ENCODE results near the gene TMTC1.

- TF ChIP-seq MAX (IDR thresholded peaks at IDR 0.05) (no peak), TEAD4 (IDR thresholded peaks at IDR 0.05) (no peak), RAD21 (IDR thresholded peaks at IDR 0.05; ENCODE audit: low read depth) (no peak), ZBTB7A (IDR thresholded peaks at IDR 0.05; ENCODE audit: low read depth) (no peak), CEBPB (IDR thresholded peaks at IDR 0.05) (no peak), FOXM1 (IDR thresholded peaks at IDR 0.05; ENCODE audit: borderline replicate concordance, low read depth) (no peak), EP300 (IDR thresholded peaks at IDR 0.05; ENCODE audit: borderline replicate concordance) (no peak), NFIC (IDR thresholded peaks at IDR 0.05) (no peak), TCF12 (IDR thresholded peaks at IDR 0.05; ENCODE audit: low read depth) (no peak), YY1 (IDR thresholded peaks at IDR 0.05; ENCODE audit: low read depth) (no peak), CREB1 (IDR thresholded peaks at IDR 0.05; ENCODE audit: low read depth) (no peak)
- TF ChIP-seq, protein P1, sequence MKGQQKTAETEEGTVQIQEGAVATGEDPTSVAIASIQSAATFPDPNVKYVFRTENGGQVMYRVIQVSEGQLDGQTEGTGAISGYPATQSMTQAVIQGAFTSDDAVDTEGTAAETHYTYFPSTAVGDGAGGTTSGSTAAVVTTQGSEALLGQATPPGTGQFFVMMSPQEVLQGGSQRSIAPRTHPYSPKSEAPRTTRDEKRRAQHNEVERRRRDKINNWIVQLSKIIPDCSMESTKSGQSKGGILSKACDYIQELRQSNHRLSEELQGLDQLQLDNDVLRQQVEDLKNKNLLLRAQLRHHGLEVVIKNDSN (IDR thresholded peaks at IDR 0.05), result no peak
- TF ChIP-seq, protein P2, sequence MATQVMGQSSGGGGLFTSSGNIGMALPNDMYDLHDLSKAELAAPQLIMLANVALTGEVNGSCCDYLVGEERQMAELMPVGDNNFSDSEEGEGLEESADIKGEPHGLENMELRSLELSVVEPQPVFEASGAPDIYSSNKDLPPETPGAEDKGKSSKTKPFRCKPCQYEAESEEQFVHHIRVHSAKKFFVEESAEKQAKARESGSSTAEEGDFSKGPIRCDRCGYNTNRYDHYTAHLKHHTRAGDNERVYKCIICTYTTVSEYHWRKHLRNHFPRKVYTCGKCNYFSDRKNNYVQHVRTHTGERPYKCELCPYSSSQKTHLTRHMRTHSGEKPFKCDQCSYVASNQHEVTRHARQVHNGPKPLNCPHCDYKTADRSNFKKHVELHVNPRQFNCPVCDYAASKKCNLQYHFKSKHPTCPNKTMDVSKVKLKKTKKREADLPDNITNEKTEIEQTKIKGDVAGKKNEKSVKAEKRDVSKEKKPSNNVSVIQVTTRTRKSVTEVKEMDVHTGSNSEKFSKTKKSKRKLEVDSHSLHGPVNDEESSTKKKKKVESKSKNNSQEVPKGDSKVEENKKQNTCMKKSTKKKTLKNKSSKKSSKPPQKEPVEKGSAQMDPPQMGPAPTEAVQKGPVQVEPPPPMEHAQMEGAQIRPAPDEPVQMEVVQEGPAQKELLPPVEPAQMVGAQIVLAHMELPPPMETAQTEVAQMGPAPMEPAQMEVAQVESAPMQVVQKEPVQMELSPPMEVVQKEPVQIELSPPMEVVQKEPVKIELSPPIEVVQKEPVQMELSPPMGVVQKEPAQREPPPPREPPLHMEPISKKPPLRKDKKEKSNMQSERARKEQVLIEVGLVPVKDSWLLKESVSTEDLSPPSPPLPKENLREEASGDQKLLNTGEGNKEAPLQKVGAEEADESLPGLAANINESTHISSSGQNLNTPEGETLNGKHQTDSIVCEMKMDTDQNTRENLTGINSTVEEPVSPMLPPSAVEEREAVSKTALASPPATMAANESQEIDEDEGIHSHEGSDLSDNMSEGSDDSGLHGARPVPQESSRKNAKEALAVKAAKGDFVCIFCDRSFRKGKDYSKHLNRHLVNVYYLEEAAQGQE (IDR thresholded peaks at IDR 0.05; ENCODE audit: low read depth), result no peak
These were observed 236.6 kb downstream of the TMTC1 start for GRCh38 chr12:29547151-29547632.
